ENCODE measurements around the gene MYO1C.
"Not testable (repeated sequence)": the region's sequence is repeated elsewhere in the genome, so short reads cannot be mapped to it uniquely, and the experiment has no call there.

MYO1C gene

GRCh38 chr17:1461198-1461944 lies 31.1 kb downstream of the MYO1C start:
- no peak for DNase-seq

GRCh38 chr17:1460233-1460632 lies 32.3 kb downstream of the MYO1C start:
- DNase-seq = no peak

GRCh38 chr17:1455797-1456599 lies 36.5 kb downstream of the MYO1C start, which contains the start of gene CRK:
CRK (minus strand) TSS chr17:1456232; CDS start chr17:1456117, 115 bp downstream.
- peak; percentile 91 for DNase-seq

- peak; percentile 53 for DNase-seq
These were observed 37.1 kb downstream of the MYO1C start for GRCh38 chr17:1455291-1455796.

GRCh38 chr17:1454541-1454940 lies 37.9 kb downstream of the MYO1C start:
- DNase-seq = no peak

GRCh38 chr17:1453694-1454093 lies 38.8 kb downstream of the MYO1C start:
- not testable (repeated sequence) for DNase-seq

GRCh38 chr17:1452836-1453235 lies 39.6 kb downstream of the MYO1C start:
- DNase-seq = no peak

- DNase-seq = not testable (repeated sequence)
These were observed 42.2 kb downstream of the MYO1C start for GRCh38 chr17:1450261-1450660.

- DNase-seq = no peak
These were observed 43.0 kb downstream of the MYO1C start for GRCh38 chr17:1449412-1449967.

- DNase-seq = no peak
These were observed 45.4 kb downstream of the MYO1C start for GRCh38 chr17:1447052-1447451.

- no peak for DNase-seq
These were observed 46.3 kb downstream of the MYO1C start for GRCh38 chr17:1446201-1446600.

GRCh38 chr17:1445695-1446094 lies 46.8 kb downstream of the MYO1C start:
- not testable (repeated sequence) for DNase-seq

- not testable (repeated sequence) for DNase-seq
These were observed 49.8 kb downstream of the MYO1C start for GRCh38 chr17:1442721-1443120.

- no peak for DNase-seq
These were observed 50.3 kb downstream of the MYO1C start for GRCh38 chr17:1442187-1442586.

GRCh38 chr17:1440921-1441320 lies 51.6 kb downstream of the MYO1C start:
- DNase-seq = no peak

GRCh38 chr17:1438593-1439083 lies 53.8 kb downstream of the MYO1C start:
- DNase-seq = no peak

GRCh38 chr17:1435326-1435725 lies 57.2 kb downstream of the MYO1C start:
- DNase-seq = no peak

- no peak for DNase-seq
These were observed 58.3 kb downstream of the MYO1C start for GRCh38 chr17:1434150-1434549.

GRCh38 chr17:1431631-1432104 lies 60.8 kb downstream of the MYO1C start:
- no peak for DNase-seq

GRCh38 chr17:1423456-1424135 lies 68.9 kb downstream of the MYO1C start:
- no peak for DNase-seq

- no peak for DNase-seq
These were observed 69.6 kb downstream of the MYO1C start for GRCh38 chr17:1422885-1423284.

- DNase-seq = no peak
These were observed 71.0 kb downstream of the MYO1C start for GRCh38 chr17:1421470-1421869.

GRCh38 chr17:1420981-1421380 lies 71.5 kb downstream of the MYO1C start:
- no peak for DNase-seq

Data from NCI-H1092 (cell line).